Hepatocyte (in vitro differentiated cells): Measurements from ENCODE around the gene ZNF234. TPM values are rescaled to one million over a fixed set of nuclear protein-coding genes. Genes with fewer than 3 reads are reported as not detected.

Experiments
- DNase-seq: peaks from one replicate; pipeline ENCODE4 v3.0.0-alpha.2; 2016; ENCODE audit warnings: low spot score
- H2AFZ ChIP-seq: fragments of 200-600 bp; sonication (generic); 2 replicates; pipeline ENCODE4 v1.6.0; 2016; ENCODE audit warnings: antibody characterized with exemption, mild to moderate bottlenecking
- H3K27ac ChIP-seq: fragments of 200-600 bp; sonication (generic); 2 replicates; pipeline ENCODE4 v1.5.1; 2016; ENCODE audit warnings: mild to moderate bottlenecking
- H3K27me3 ChIP-seq: fragments of 200-600 bp; sonication (generic); 2 replicates; pipeline ENCODE4 v1.6.1; 2016
- H3K36me3 ChIP-seq: fragments of 200-600 bp; sonication (generic); replicated peaks from 2 replicates; pipeline ENCODE4 v1.5.1; 2016; ENCODE audit warnings: low read depth; ENCODE audit not compliant: insufficient read depth
- H3K4me1 ChIP-seq: fragments of 200-600 bp; sonication (generic); 2 replicates; pipeline ENCODE4 v1.5.1; 2016; ENCODE audit warnings: mild to moderate bottlenecking, moderate library complexity; ENCODE audit not compliant: insufficient read depth
- H3K4me2 ChIP-seq: fragments of 200-600 bp; sonication (generic); 2 replicates; pipeline ENCODE4 v1.6.0; 2016
- H3K4me3 ChIP-seq: fragments of 200-600 bp; sonication (generic); 2 replicates; pipeline ENCODE4 v1.5.1; 2016; ENCODE audit warnings: mild to moderate bottlenecking
- H3K79me2 ChIP-seq: fragments of 200-600 bp; sonication (generic); 2 replicates; pipeline ENCODE4 v1.6.0; 2017; ENCODE audit warnings: mild to moderate bottlenecking
- H3K9me2 ChIP-seq: fragments of 200-600 bp; sonication (generic); replicated peaks from 2 replicates; pipeline ENCODE4 v1.6.0; 2017; ENCODE audit warnings: mild to moderate bottlenecking; ENCODE audit not compliant: insufficient read depth
- H3K9me3 ChIP-seq: fragments of 200-600 bp; sonication (generic); 2 replicates; pipeline ENCODE4 v1.5.1; 2016; ENCODE audit warnings: low read depth, mild to moderate bottlenecking
- H4K20me1 ChIP-seq: fragments of 200-600 bp; sonication (generic); 2 replicates; pipeline ENCODE4 v1.6.0; 2016; ENCODE audit warnings: mild to moderate bottlenecking; ENCODE audit not compliant: insufficient read depth, poor library complexity, severe bottlenecking
- CTCF ChIP-seq: fragments of 200-600 bp; sonication (generic); IDR thresholded peaks from 2 replicates; pipeline ENCODE4 v1.5.1; 2016; ENCODE audit warnings: antibody characterized with exemption, mild to moderate bottlenecking; ENCODE audit not compliant: poor library complexity
- EZH2 ChIP-seq: fragments of 200-600 bp; sonication (generic); IDR thresholded peaks from 2 replicates; pipeline ENCODE4 v1.6.1; 2016; ENCODE audit warnings: antibody characterized with exemption, mild to moderate bottlenecking, borderline replicate concordance
- EZH2phosphoT487 ChIP-seq: fragments of 200-600 bp; sonication (generic); IDR thresholded peaks from one replicate; pipeline ENCODE4 v1.6.1; 2018; ENCODE audit warnings: antibody characterized with exemption, mild to moderate bottlenecking, low read depth, moderate library complexity; ENCODE audit not compliant: unreplicated experiment, severe bottlenecking
- WGBS: methylation state at CpG from one replicate; pipeline ENCODE4 v1.1.6; 2016; ENCODE audit warnings: low lambda C conversion rate; ENCODE audit errors: missing lambda C conversion rate; 5-methylcytosine and 5-hydroxymethylcytosine counted together
- polyA plus RNA-seq: library from polyadenylated mRNA; unstranded; fragments of >200 nt; fragmentation: Nextera tagmentation; extraction: Ambion mirVana; gene quantifications from 2 replicates; pipeline ENCODE4 v1.2.1, GENCODE V29; 2016
- total RNA-seq: library from RNA; depleted of rRNA; stranded (reverse); fragments of >200 nt; gene quantifications from 2 replicates; pipeline ENCODE4 v1.2.3, GENCODE V29; 2014

ZNF234 gene
- total and polyA plus RNA-seq, 2 experiments from 2014 or later = 6.7 to 8.6 TPM

DNA sequence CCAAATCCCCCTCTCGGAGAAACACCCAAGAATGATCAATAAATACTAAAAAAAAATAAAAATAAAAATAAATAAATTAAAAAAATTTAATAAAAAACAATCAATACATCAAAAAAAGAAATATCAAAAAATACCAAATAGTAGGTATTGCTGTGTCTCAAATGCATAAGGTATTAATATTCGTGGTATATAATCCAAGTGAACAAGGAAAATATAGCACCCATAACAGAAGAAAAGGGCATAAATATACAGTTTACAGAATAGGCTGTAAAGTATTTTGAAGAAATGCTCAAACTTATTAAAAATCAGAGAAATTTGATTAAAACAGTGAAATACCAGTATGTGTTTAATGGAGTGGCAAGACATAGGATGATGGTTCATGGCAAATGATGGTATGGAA lies 63.4 kb downstream of the ZNF234 start:
- no peak overlapping the region for H3K4me3 ChIP-seq
- no peaks in the 10 kb centered on the region for H4K20me1 ChIP-seq
- no peak overlapping the region for H3K4me2 ChIP-seq
- TF ChIP-seq EZH2phosphoT487 (no peak), CTCF (no peak), EZH2 (no peak)
- no peaks in the 10 kb centered on the region for H3K27me3 ChIP-seq
- no peaks in the 10 kb centered on the region for H3K36me3 ChIP-seq
- H3K4me1 ChIP-seq = peaks cover 5% of the 10 kb centered on the region
- no peak overlapping the region for H3K27ac ChIP-seq
- no peaks in the 10 kb centered on the region for H3K9me2 ChIP-seq
- no peak for DNase-seq
- no peaks in the 10 kb centered on the region for H3K9me3 ChIP-seq
- H3K79me2 ChIP-seq = peaks cover 8% of the 10 kb centered on the region
- H2AFZ ChIP-seq = no peak overlapping the region
- 64% methylated on average over 2 of the region's 2 CpGs for WGBS

DNA sequence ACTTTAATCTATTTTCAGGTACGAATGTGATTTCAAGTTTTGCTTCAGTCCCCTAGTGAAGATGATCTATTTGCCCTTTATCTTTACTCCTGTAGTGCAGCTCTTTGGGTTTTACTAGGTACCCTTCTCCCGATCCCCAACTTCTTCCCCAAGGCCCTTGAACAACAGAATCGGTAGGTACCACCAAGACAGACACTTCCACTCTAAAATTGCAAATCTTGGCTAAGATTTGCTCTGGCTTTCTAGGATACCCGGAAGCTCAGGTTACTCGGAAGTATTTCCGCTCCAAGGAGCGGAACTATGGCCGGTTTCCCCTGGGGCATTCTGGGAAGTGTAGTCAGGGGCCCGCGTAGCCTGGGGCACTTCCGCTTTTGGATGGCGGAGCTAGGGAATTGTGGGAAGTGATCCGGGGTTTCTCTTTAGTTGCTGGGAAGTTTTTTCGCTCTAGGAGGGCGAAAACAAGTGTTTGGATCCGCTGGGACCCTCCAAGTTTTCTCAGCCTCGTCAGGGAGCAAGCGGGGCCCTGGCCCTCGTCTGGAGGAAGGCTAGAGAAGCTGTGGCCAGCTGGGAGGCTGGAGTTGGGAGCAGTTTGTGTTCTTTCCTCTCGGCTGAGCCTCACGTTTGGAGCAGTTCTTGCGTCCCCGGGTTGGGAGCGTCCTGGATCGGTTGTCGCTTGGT lies 65.9 kb downstream of the ZNF234 start:
- Histone ChIP-seq H3K36me3 (no peaks in the 10 kb centered on the region), H3K4me1 (peaks cover 5% of the 10 kb centered on the region), H4K20me1 (no peaks in the 10 kb centered on the region), H3K4me3 (peak overlapping the region; percentile 67), H3K79me2 (peaks cover 8% of the 10 kb centered on the region), H3K9me2 (no peaks in the 10 kb centered on the region), H3K27ac (peak overlapping the region; percentile 89), H3K27me3 (no peaks in the 10 kb centered on the region), H2AFZ (peak overlapping the region; percentile 84), H3K9me3 (no peaks in the 10 kb centered on the region), H3K4me2 (peak overlapping the region; percentile 82)
- DNase-seq = peak; percentile 96
- WGBS = 6% methylated on average over 26 of the region's 26 CpGs
- TF ChIP-seq CTCF (no peak), EZH2phosphoT487 (no peak), EZH2 (no peak)

Other genes with a start within 250 kb of the ZNF234 start
- 10.3 and 10.6 TPM in 2 replicates for gene ZNF45, start 206.3 kb upstream of the ZNF234 start, total RNA-seq
- gene ZNF45, start 206.3 kb upstream of the ZNF234 start, polyA plus RNA-seq = 5.1 and 6.3 TPM in 2 replicates
- gene ZNF221, start 190.3 kb upstream of the ZNF234 start, total RNA-seq = 7.1 and 8.2 TPM in 2 replicates
- gene ZNF221, start 190.3 kb upstream of the ZNF234 start, polyA plus RNA-seq = 1.1 and 2.7 TPM in 2 replicates
- 5.6 and 7.2 TPM in 2 replicates for gene ZNF155, start 157.4 kb upstream of the ZNF234 start, total RNA-seq
- gene ZNF155, start 157.4 kb upstream of the ZNF234 start, polyA plus RNA-seq = 3.2 and 5.3 TPM in 2 replicates
- gene ZNF230, start 138.6 kb upstream of the ZNF234 start, total RNA-seq = 4.4 and 5.9 TPM in 2 replicates
- 3.7 and 4.3 TPM in 2 replicates for gene ZNF230, start 138.6 kb upstream of the ZNF234 start, polyA plus RNA-seq
- gene ZNF222, start 116.2 kb upstream of the ZNF234 start, total RNA-seq = 5.3 and 6.3 TPM in 2 replicates
- 1.6 and 1.8 TPM in 2 replicates for gene ZNF222, start 116.2 kb upstream of the ZNF234 start, polyA plus RNA-seq
- 12.9 and 14.3 TPM in 2 replicates for gene ZNF223, start 89.5 kb upstream of the ZNF234 start, total RNA-seq
- 3.6 and 5.8 TPM in 2 replicates for gene ZNF223, start 89.5 kb upstream of the ZNF234 start, polyA plus RNA-seq
- gene ZNF284, start 69.4 kb upstream of the ZNF234 start, total RNA-seq = 2.6 and 2.9 TPM in 2 replicates
- gene ZNF284, start 69.4 kb upstream of the ZNF234 start, polyA plus RNA-seq = 0.87 and 1.4 TPM in 2 replicates
- 24.8 and 25.9 TPM in 2 replicates for gene ZNF224, start 47.2 kb upstream of the ZNF234 start, total RNA-seq
- gene ZNF224, start 47.2 kb upstream of the ZNF234 start, polyA plus RNA-seq = 17.6 and 20.8 TPM in 2 replicates
- gene ZNF225, start 28.2 kb upstream of the ZNF234 start, total RNA-seq = 4.1 TPM in 2 replicates
- gene ZNF225, start 28.2 kb upstream of the ZNF234 start, polyA plus RNA-seq = 1.2 and 2.9 TPM in 2 replicates
- 22.6 and 30.9 TPM in 2 replicates for gene ZNF226, start 23.5 kb downstream of the ZNF234 start, total RNA-seq
- gene ZNF226, start 23.5 kb downstream of the ZNF234 start, polyA plus RNA-seq = 30.9 and 31.2 TPM in 2 replicates
- 13.6 and 15.4 TPM in 2 replicates for gene ZNF227, start 71.0 kb downstream of the ZNF234 start, total RNA-seq
- gene ZNF227, start 71.0 kb downstream of the ZNF234 start, polyA plus RNA-seq = 8.2 and 8.6 TPM in 2 replicates
- gene ZNF233, start 118.3 kb downstream of the ZNF234 start, total RNA-seq = 2.4 and 2.6 TPM in 2 replicates
- gene ZNF233, start 118.3 kb downstream of the ZNF234 start, polyA plus RNA-seq = 0.66 and 2.8 TPM in 2 replicates
- 5.6 and 10.1 TPM in 2 replicates for gene ZNF235, start 163.5 kb downstream of the ZNF234 start, total RNA-seq
- 2.7 and 2.8 TPM in 2 replicates for gene ZNF235, start 163.5 kb downstream of the ZNF234 start, polyA plus RNA-seq
- 6.7 and 8.8 TPM in 2 replicates for gene ZNF112, start 215.1 kb downstream of the ZNF234 start, total RNA-seq
- gene ZNF112, start 215.1 kb downstream of the ZNF234 start, polyA plus RNA-seq = 2.6 and 3.3 TPM in 2 replicates